Ovary (tissue), 9 donors: ENCODE data around the gene CCDC154. TPM values are rescaled to one million over a fixed set of nuclear protein-coding genes. Genes with fewer than 3 reads are reported as not detected.
A peak's percentile ranks its signal among the peaks of the same experiment; 100 is the strongest.
"Not testable (repeated sequence)": the region's sequence is repeated elsewhere in the genome, so short reads cannot be mapped to it uniquely, and the experiment has no call there.

ENCODE experiments used
- DNase-seq, 5 donors: peaks; one replicate each; pipeline ENCODE4 v3.0.0-alpha.2; 2019 to 2020
- H3K27ac ChIP-seq, 2 donors: fragments of 200-600 bp; one replicate each; pipeline versions ENCODE4 v1.5.1 to v1.8.0; 2019 to 2022
- H3K27me3 ChIP-seq: fragments of 200-600 bp; one replicate; pipeline ENCODE4 v1.8.0; 2022
- H3K36me3 ChIP-seq: fragments of 200-600 bp; sonication (generic); one replicate; pipeline ENCODE4 v1.5.1; 2019
- H3K4me1 ChIP-seq: one replicate; pipeline ENCODE4 v1.8.1; 2013; ENCODE audit warnings: mild to moderate bottlenecking, moderate library complexity; ENCODE audit not compliant: insufficient read depth
- H3K4me3 ChIP-seq: fragments of 200-600 bp; sonication (generic); one replicate; pipeline ENCODE4 v1.5.1; 2017
- H3K9me3 ChIP-seq, 2 donors: fragments of 200-600 bp in 1 of 2; sonication (generic) in 1 of 2; one replicate each; pipeline versions ENCODE4 v1.5.1 to v1.8.1; 2013 to 2019; ENCODE audit warnings: mild to moderate bottlenecking in 1 of 2, moderate library complexity in 1 of 2
- EP300 ChIP-seq: sonication (generic); formaldehyde crosslinking; IDR thresholded peaks from one replicate; pipeline ENCODE4 v1.6.1; 2017; ENCODE audit warnings: antibody characterized with exemption
- POLR2A ChIP-seq: fragments of 450-650 bp; IDR thresholded peaks from one replicate; pipeline ENCODE4 v1.6.1; 2017; ENCODE audit warnings: antibody characterized with exemption, mild to moderate bottlenecking, moderate library complexity
- WGBS, 3 donors: extraction: QIAGEN DNeasy Blood & Tissue Kit in 1 of 3; methylation state at CpG; one replicate each; pipeline versions ENCODE4 v1.1.5 to v1.1.7; 2013 to 2017; 5-methylcytosine and 5-hydroxymethylcytosine counted together
- intact Hi-C, 4 donors: fragments of 100-400 bp; cut with DNase I; formaldehyde crosslinking; loops; one replicate each; pipeline versions ENCODE4 v1.11.0 to v1.15.1; 2022 to 2023
- polyA plus RNA-seq, 2 donors: library from polyadenylated mRNA; stranded (reverse); fragments of 200-250 nt in 1 of 2; fragments of 350-450 nt in 1 of 2; fragmentation: Illumina TruSeq in 1 of 2; extraction: RNeasy Lipid Tissue Mini Kit (QIAGEN cat#74804) in 1 of 2; gene quantifications; one replicate each; pipeline ENCODE4 v1.2.3, GENCODE V29; 2013 to 2014
- total RNA-seq, 7 donors: library from RNA; depleted of rRNA in 2 of 7; stranded (reverse); fragments of >200 nt in 2 of 7; fragmentation: NEBNext Ultra II Directional in 3 of 7; extraction: Animal tissue kit (Norgen Biotek cat#: 25700) in 3 of 7; gene quantifications; one replicate each; pipeline versions ENCODE4 v1.1.0 to v1.2.4, GENCODE V29; 2016 to 2023
- TF ChIP-seq, protein P1 (sequence below), 3 donors: fragments of 450-650 bp in 2 of 3; fragments of 200-600 bp in 1 of 3; IDR thresholded peaks; one replicate each; pipeline versions ENCODE4 v1.5.1 to v1.8.0; 2016 to 2022; ENCODE audit warnings: antibody characterized with exemption in 3 of 3, mild to moderate bottlenecking in 1 of 3
- donor health status: DM: no; HTN: no; CAD: no; lungs with moderate emphysema.
- donor health status: DM: no; HTN: no; CAD: no.
- donor health status: Bipolar disorder and iron deficiency.
- donor health status: DM: yes; HTN: yes; CAD: no.
- donor health status: DM: no; HTN: no; CAD: no.
- donor health status: DM: yes; HTN: yes; CAD: no.

Gene CCDC154
- total and polyA plus RNA-seq, 9 donors, result 1.1 to 3.5 (median 1.7) TPM; not detected in 1

DNA sequence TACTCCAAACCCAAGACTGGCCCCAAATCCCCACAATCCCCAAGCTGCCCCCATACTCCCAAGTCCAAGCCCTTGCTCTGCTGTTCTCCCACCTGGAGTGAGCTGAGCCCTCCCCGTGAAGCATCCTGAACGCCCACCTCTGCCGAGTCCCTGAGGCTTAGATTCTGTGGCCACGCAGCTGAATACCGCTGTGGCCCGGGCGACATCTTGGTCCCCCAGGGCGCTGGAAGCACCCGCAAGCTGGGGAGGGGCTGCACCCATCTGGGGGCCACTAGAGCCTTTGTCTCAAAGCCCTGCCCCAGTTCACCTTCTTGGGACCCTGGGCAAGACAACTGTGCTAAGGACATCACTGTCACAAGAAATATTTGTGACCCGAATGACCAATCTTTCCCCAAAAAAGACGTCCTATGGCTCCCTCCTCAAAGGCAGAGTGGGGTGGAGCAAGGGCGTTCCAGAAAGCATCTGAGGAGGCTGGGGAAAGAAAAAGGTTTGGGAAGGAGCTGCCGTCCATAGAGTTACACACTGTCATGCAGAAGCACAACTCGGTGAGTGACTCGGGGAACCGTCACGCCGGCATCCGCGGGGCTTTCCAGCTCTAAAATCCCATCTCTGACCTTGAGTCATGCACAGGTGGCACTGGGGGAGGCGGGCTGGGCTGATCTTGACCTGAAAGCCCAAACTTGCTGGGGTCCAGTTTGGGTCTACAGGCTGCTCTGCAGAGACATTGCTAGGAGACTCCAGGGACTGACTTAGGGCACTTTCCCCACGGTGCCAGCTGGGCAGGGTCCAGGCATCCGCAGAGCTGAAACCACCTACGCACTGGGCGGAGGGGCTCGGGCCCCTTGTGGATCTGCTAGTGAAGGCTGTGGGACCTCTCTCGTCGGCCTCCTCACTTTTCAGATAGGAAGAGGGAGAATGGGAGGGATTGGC is 37.8 kb upstream of the CCDC154 start:
- TF ChIP-seq POLR2A (no peak), EP300 (no peak)
- TF ChIP-seq, protein P1, sequence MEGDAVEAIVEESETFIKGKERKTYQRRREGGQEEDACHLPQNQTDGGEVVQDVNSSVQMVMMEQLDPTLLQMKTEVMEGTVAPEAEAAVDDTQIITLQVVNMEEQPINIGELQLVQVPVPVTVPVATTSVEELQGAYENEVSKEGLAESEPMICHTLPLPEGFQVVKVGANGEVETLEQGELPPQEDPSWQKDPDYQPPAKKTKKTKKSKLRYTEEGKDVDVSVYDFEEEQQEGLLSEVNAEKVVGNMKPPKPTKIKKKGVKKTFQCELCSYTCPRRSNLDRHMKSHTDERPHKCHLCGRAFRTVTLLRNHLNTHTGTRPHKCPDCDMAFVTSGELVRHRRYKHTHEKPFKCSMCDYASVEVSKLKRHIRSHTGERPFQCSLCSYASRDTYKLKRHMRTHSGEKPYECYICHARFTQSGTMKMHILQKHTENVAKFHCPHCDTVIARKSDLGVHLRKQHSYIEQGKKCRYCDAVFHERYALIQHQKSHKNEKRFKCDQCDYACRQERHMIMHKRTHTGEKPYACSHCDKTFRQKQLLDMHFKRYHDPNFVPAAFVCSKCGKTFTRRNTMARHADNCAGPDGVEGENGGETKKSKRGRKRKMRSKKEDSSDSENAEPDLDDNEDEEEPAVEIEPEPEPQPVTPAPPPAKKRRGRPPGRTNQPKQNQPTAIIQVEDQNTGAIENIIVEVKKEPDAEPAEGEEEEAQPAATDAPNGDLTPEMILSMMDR (IDR thresholded peaks at IDR 0.05), result no peak
- WGBS, 3 donors, result 71 to 75% (median 73%) methylated on average over 28 of the region's 28 CpGs
- H3K4me1 ChIP-seq, result no peaks in the 10 kb centered on the region
- H3K9me3 ChIP-seq, result no peaks in the 10 kb centered on the region
- DNase-seq, result no peak
- no peak overlapping the region for H3K27ac ChIP-seq
- intact Hi-C loops, result no loop called here
- H3K4me3 ChIP-seq, result no peak overlapping the region
- H3K27me3 ChIP-seq, result no peaks in the 10 kb centered on the region
- H3K36me3 ChIP-seq, result no peaks in the 10 kb centered on the region

DNA sequence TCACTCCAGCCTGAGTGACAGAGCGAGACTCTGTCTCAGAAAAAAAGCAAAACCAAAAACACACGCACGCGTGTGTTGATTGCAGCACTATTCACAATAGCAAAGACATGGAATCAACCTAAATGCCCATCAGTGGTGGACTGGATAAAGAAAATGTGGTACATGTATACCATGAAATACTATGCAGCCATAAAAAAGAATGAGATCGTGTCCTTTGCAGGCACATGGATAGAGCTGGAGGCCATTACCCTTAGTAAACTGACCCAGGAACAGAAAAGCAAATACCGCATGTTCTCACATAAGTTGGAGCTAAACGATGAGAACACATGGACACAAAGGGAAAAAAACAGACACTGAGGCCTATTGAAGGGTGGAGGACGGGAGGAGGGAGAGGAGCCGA is 34.6 kb upstream of the CCDC154 start:
- intact Hi-C loops, result loop anchor here in 1 of 4 donors (10.0 kb wide), 1 partner anchor 216 kb away; no protein-coding TSS in a partner anchor
- H3K9me3 ChIP-seq, H3K27me3 ChIP-seq, H3K27ac ChIP-seq, H3K4me3 ChIP-seq, DNase-seq, H3K4me1 ChIP-seq, H3K36me3 ChIP-seq: not testable (repeated sequence)
- 92 to 94% (median 93%) methylated on average over 9 of the region's 9 CpGs for WGBS, 3 donors

DNA sequence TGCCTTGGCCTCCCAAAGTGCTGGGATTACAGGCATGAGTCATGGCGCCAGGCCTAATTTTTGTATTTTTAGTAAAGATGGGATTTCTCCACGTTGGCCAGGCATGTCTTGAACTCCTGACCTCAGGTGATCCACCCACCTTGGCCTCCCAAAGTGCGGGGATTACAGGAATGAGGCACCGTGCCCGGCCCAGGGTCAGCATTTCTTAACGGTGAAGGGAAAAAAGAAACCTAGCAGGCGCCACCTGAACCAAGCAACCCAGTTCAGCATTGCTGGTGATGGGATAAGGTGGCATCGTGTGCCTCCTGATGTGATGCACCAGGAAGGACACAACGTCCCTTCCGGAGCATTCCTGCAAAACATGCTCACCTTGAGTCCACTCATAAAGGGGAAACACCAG is 32.7 kb upstream of the CCDC154 start:
- DNase-seq, result no peak
- Histone ChIP-seq H3K27me3 (no peaks in the 10 kb centered on the region), H3K36me3 (no peaks in the 10 kb centered on the region), H3K27ac (no peak overlapping the region), H3K4me1 (peaks cover 8% of the 10 kb centered on the region), H3K9me3 (no peaks in the 10 kb centered on the region), H3K4me3 (no peak overlapping the region)
- intact Hi-C loops, result loop anchor here in 1 of 4 donors (10.0 kb wide), 1 partner anchor 218 kb away; no protein-coding TSS in a partner anchor
- TF ChIP-seq EP300 (no peak), POLR2A (no peak)
- TF ChIP-seq, protein P1 (IDR thresholded peaks at IDR 0.05), result no peak
- 84 to 93% (median 92%) methylated on average over 10 of the region's 10 CpGs for WGBS, 3 donors

DNA sequence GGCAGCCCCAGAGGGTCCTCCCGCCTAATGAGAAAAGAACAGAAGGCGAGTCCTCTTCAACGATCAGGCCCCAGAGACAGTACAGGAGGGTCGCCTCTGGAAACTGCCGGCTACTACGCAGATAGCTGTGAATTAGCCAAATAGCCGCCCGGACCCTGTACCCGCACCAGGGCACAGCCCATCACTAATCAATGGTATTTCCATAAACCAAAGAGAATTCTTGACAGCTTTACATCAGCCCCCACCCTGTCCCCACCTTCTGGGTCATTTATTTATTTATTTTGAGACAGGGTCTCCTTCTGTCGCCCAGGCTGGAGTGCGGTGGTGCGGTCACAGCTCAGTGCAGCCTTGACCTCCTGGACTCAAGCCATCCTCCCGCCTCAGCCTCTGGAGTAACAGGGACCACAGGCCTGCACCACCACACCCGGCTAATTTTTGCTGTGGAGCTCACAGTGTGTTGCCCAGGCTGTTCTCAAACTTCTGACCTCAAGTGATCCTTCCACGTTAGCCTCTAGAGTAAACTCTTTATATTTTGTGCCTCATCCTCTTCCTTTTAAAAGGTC is 31.3 kb upstream of the CCDC154 start:
- Histone ChIP-seq H3K27ac (peak overlapping the region; percentile 79 to 91), H3K4me1 (peaks cover 11% of the 10 kb centered on the region), H3K36me3 (no peaks in the 10 kb centered on the region), H3K9me3 (no peaks in the 10 kb centered on the region), H3K27me3 (no peaks in the 10 kb centered on the region), H3K4me3 (peak overlapping the region; percentile 68)
- intact Hi-C loops, result loop anchor here in 1 of 4 donors (10.0 kb wide), 1 partner anchor 219 kb away; no protein-coding TSS in a partner anchor
- no peak for TF ChIP-seq POLR2A
- TF ChIP-seq EP300, result no peak
- TF ChIP-seq, protein P1 (IDR thresholded peaks at IDR 0.05), result no peak
- DNase-seq, result peak in 2 of 5 donors; percentile 45 to 54
- WGBS, 3 donors, result 33 to 53% (median 38%) methylated on average over 15 of the region's 15 CpGs
